ENCODE measurements around the gene BTBD7.
"Not testable (repeated sequence)": the region's sequence is repeated elsewhere in the genome, so short reads cannot be mapped to it uniquely, and the experiment has no call there.

Gene BTBD7

DNA sequence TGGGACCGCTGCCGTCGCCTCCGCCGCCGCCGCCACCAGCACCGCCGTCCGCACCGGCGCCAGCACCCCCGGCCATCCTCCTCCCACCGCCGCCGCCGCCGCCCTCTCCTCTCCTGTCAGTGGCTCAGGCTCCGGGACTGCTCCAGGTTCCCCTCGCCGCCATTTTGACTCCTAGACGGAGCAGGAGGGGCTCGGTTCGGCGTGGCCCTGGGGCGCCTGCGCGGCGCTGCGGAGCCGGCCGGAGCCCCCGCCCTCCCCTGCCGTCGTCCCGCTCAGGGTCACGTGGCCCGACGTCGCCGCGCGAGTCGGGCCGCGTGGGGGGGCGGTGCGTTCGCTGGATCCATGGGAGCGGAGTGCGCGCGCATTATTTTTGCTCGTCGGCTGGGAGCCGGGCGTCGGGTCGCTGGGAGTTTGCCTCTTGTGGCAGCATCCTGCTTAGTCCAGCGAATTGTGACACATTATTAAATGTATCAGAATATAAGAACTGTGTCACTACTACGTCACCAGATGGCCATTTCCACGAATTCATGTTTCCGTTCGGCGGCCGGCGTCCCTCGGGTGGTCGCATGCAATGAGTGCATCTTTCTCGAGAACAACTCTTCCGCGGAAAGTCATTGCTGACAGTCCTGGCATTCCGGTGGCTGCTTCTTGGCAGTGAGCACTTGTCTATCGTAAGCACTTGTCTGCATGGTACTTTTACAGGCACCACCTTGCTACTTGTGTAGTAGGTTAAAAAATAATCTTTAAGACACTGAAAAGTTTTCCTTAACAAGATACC, at the start of gene BTBD7:
Gene BTBD7 (minus strand): TSS at position 184 of the 778 bp plus-strand sequence. CDS start 36,985 bp downstream, outside the sequence.
- peak; percentile 83 for DNase-seq

DNA sequence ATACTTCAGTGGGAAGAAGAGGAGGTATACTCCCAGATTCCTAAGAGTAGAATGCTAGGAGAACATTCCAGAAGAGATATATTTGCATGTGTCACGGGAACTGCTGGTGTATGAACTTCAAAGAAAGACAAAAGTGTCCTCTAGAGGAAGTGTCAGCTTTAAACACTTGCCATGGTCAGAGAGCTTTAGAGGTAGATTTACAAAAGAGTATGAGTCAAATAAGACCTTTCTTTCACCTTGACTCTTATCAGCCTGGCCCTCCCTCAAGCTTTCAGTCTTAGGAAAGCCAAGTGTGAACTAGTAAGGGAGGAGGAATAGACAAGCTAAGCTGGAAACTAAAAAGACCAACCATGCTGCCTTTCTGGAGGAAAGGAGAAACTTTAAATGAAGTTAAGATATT, 48.8 kb upstream of the BTBD7 start:
- DNase-seq, result no peak

- DNase-seq, result no peak
Measured at GRCh38 chr14:93379831-93380230, 47.0 kb upstream of the BTBD7 start.

GRCh38 chr14:93375673-93376156, 42.9 kb upstream of the BTBD7 start:
- no peak for DNase-seq

GRCh38 chr14:93369713-93370266, 37.0 kb upstream of the BTBD7 start:
- no peak for DNase-seq

DNA sequence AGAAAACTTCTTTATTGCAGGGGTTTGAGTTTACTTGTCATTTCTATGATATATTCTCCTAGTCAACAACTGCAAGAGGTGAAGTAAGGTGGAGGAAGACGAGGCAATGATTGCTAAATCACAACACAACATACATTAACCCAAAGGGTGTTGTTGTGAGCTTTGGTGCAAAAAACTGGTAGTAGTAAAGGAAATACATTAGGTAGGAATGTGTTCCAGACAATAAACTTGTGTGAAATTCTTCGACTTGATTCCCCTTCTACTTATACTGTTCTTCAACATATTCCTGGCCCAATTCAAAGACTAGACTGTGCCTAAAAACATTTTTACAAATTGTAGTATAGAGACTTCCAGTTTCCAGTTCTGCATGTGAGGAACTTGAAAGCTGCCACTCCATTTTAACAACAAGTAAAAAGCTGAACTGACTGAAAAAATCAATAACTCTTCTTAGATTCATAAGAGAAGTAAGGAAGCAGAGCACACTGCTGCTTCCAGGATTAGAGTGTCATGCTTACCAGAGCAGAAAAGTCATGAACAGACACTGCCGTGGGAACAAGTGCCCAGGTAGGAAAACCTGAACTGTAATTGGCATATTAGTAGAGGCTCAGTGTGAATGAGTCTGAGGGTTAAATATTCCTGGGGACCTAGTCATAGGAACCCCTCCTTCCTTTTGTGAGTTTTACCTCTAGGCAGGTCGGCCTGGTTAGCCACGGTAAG, 36.3 kb upstream of the BTBD7 start:
- DNase-seq, result no peak

DNA sequence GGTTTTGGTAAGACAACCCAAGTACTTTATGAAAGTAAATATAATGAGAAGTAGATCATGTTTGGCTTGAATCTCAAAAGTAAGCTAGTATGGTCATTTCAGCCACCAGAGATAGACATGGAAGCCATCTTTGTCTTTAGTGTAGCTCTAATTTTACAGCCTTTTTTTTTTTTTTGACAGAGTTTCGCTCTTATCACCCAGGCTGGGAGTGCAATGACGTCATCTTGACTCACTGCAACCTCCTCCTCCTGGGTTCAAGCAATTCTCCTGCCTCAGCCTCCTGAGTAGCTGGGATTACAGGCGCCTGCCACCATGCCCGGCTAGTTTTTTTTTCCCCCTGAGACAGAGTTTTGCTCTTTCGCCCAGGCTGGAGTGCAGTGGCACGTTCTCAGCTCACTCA, 22.0 kb upstream of the BTBD7 start:
- DNase-seq, result not testable (repeated sequence)

GRCh38 chr14:93348292-93348691, 15.5 kb upstream of the BTBD7 start:
- DNase-seq, result no peak

GRCh38 chr14:93347850-93348249, 15.0 kb upstream of the BTBD7 start:
- DNase-seq, result no peak

DNA sequence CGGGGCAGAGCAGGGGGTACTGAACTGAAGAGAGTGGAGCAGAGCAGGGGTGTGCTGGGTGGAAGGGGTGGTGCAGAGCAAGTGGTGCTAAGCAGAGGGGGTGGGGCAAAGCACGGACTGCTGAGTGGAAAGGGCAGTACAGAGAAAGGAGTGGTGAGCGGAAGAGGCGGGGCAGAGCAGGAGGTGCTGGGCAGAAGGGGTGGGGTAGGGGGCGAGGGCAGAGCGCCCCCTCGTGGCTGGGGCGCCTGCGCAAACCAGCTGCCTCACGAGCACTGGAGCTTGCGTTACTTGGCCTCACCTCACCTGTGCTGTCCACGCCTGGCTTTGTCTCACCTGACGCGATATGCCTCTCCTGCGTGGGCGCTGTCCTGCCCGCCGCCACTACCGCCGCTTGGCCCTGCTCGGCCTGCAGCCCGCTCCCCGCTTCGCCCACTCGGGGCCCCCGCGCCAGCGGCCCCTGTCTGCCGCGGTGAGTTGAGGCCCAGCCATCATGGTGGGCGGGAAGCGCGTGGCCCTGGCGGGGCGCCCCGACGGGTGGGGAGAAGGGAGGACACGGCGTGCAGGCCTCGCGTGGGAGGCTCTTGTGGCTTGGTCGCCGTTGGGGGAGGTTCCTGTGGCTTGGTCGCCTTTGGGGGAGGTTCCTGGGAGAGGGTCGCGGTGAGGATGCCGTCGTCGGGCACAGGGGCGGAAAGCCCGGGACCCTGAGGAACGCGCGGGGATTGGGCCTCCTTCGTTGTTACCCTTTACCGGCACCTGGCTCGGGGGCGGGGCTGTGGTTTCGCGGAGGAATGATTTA, 14.3 kb upstream of the BTBD7 start, which contains the start of gene COX8C:
Gene COX8C (plus strand): TSS at position 257 of the 796 bp plus-strand sequence. CDS start 87 bp downstream, at position 344.
- DNase-seq, result no peak

DNA sequence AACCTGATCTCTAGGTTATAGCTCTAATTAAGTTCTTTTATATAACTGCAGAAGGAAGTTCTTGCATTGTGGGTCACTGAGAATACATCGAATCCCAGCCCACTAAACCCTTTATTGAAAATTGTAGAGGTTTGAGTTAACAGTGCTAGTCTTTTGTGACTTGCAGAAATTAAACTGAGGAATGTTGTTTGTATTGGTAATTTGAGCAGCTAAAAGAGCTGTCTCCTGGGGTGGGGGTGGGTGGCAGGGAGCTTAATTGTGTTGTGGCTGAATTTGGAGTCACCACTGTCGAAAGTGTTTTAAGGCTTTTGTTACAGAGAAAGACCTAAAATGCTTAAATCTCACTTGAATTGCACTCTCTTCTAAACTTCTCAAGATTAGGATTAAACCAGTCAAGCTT, 11.0 kb upstream of the BTBD7 start:
- DNase-seq, result no peak

GRCh38 chr14:93343266-93343665, 10.4 kb upstream of the BTBD7 start:
- DNase-seq, result no peak

GRCh38 chr14:93337884-93338283, 5.0 kb upstream of the BTBD7 start:
- DNase-seq, result no peak

GRCh38 chr14:93337143-93337753, 4.4 kb upstream of the BTBD7 start:
- no peak for DNase-seq

DNA sequence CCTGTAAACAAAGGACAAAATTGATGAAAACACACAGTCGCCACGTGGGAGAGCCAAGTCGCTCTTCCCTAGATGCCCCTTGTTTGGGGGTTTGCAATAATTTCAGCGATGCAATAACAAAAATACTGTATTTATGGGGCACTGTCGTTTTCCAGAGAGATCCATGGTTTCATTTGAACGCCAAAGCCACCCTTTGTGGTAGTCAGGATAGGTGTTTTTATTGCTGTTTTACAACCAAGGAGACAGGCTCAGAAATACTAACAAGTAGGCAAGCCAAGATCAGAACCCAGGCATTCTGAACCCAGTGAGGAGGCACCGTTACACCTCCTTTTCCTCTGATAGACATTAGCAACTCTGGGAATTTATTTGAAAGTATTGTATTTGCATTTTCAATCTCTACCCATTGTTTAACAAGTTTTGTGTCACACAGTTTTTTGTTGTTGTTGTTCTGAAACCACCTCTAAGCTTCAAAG, 831 bp upstream of the BTBD7 start:
- DNase-seq, result no peak

DNA sequence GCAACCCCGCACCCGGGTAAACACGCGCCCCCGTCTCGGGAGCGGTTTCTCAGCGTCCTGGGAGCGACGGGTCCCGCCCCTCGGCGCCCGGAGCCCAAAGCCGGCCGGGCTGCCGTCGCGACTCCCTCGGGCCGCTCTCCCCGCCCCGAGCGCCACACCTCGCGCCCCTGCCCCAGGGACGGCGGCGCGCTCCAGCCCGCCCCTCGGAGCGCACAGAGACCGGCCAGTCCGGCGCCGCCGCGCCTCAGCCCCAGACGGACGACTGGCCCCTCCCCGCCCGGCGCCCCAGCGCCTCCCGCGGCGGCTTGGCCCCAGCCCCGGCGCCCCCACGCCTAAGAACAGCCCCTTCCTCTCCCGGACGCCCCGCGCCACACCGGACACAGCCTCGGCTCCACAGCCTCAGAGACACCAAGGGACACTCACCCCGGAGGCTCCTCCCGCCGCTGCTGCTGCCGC, 411 bp downstream of the BTBD7 start:
- no peak for DNase-seq

GRCh38 chr14:93331728-93332396, 974 bp downstream of the BTBD7 start:
- no peak for DNase-seq

DNA sequence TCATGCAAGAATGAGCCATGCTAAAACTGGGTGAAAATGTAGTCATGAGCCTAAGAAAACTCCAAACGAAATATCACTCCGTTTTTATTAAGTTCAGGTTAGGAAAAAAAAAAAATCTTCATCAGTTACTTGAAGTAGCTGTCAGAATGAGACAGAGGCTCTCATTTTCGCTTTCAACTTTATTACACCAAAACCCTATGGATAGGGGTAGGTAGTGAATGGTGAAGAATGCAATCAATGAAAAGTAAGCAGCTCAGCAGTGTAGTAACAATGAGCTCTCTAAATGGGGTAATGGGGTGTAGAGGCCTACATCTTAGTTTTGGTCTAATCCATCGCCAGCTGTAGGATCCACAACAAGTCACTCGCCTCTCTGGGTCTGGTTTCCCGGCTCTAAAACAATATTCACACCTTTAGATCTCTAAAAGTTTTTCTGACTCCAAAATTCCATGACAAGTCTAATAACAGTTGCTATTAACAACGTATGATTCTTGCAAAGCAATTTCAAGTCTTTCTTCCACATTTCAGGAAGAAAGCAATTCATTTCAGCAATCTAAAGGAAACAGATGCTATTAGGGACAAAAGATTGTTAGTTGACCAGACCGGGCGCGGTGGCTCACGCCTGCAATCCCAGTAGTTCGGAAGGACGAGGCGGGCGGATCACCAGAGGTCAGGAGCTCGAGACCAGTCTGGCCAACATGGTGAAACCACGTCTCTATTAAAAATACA, 1.7 kb downstream of the BTBD7 start:
- DNase-seq, result no peak

DNA sequence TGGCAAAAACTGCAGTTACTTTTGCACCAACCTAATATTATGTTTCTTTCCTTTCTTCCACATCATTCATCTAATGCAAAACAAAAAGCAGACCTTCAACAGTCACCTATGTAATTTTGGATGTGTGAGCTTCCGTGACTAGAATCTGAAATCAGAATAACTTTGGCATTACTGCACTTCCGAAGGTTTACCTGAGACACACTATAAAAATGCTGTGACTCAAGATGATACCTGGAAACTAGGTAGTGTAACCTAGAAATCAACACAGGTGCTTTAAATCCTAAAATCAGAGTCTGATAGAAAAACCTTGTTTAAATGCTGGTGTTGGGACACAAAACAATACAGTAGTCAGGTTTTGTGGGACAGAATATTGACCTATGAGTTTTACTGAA, 2.2 kb downstream of the BTBD7 start:
- no peak for DNase-seq

DNA sequence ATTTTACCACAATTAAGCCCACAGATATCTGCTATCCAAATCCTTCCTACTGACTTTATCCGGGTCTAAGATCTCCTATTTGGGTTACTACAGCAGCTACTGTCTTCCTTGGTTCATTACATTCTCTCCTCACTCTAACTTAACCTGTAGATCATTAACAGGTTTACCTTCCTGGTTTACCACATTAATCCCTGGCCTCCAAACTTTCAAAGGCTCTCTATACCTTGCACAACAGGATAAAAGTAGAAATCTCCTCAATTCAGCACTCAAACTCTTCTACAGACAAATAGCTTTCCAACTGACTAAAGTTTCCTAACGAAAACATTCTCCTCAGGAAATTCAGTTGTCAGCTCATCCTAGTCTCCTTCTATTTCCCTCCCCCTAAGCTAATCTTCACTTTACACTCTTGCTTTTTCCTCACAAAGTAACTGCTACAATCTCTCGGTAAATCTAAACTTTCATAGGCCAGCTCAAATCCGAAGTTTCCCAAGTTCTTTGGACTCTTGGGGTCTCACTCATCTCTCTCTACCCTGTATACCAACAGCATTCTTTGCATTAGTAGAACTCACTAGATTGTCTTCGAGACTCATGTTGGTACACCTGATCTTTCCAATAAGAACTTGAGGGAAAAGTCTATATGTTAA, 2.7 kb downstream of the BTBD7 start:
- DNase-seq, result no peak

All from NCI-H524 treated with DMSO at 0.1 percent for 48 hours (cell line).